PC-3 (cell line): Measurements from ENCODE around the gene NUP93. TPM values are rescaled to one million over a fixed set of nuclear protein-coding genes. Genes with fewer than 3 reads are reported as not detected.

Experiments
- ATAC-seq: fragments of 200-7000 bp; cut with Tn5 transposase; 2 replicates; pipeline ENCODE4 v1.9.1; 2020; ENCODE audit warnings: mild to moderate bottlenecking, moderate library complexity
- BruUV-seq: library from RNA; stranded (reverse); fragments of 400-500 nt; replicated peaks from 2 replicates; lab custom pipeline; 2021; lab: Mats Ljungman, UMichigan
- CTCF ChIA-PET: fragments of 300-600 bp; sonication (Branson Sonifier 250); formaldehyde crosslinking; loops from one replicate; lab custom pipeline; 2022; ENCODE audit warnings: antibody characterized with exemption; lab: Charles Lee
- POLR2A ChIA-PET: fragments of 300-600 bp; sonication (Branson Sonifier 250); formaldehyde crosslinking; loops from one replicate; lab custom pipeline; 2022; ENCODE audit warnings: antibody characterized with exemption; ENCODE audit not compliant: unreplicated experiment; lab: Charles Lee
- DNase-seq: peaks from one replicate; pipeline ENCODE4 v3.0.0-alpha.2; 2015
- H2AFZ ChIP-seq: fragments of 300-600 bp; sonication (generic); 2 replicates; pipeline ENCODE4 v1.6.0; 2016; ENCODE audit warnings: antibody characterized with exemption, low read length
- H3F3A ChIP-seq: fragments of 300-600 bp; sonication (generic); one replicate; pipeline ENCODE4 v1.6.0; 2017; ENCODE audit warnings: antibody characterized with exemption, low read length, control low read depth, mild to moderate bottlenecking; ENCODE audit not compliant: unreplicated experiment
- H3K27ac ChIP-seq: fragments of 300-600 bp; sonication (generic); 2 replicates; pipeline ENCODE4 v1.5.1; 2016; ENCODE audit warnings: mild to moderate bottlenecking, low read length
- H3K27me3 ChIP-seq: fragments of 300-600 bp; sonication (generic); 2 replicates; pipeline ENCODE4 v1.6.1; 2016; ENCODE audit warnings: low read length, mixed read lengths
- H3K36me3 ChIP-seq: fragments of 300-600 bp; sonication (generic); 2 replicates; pipeline ENCODE4 v1.6.1; 2016; ENCODE audit warnings: low read depth, mixed run types, low read length, mixed read lengths
- H3K4me1 ChIP-seq: fragments of 300-600 bp; sonication (generic); 2 replicates; pipeline ENCODE4 v1.5.1; 2016; ENCODE audit warnings: low read length; ENCODE audit not compliant: insufficient read depth
- H3K4me2 ChIP-seq: fragments of 300-600 bp; sonication (generic); 2 replicates; pipeline ENCODE4 v1.6.0; 2016; ENCODE audit warnings: low read length
- H3K4me3 ChIP-seq: fragments of 300-600 bp; sonication (generic); 2 replicates; pipeline ENCODE4 v1.5.1; 2016; ENCODE audit warnings: mild to moderate bottlenecking, low read length, mixed read lengths
- H3K79me2 ChIP-seq: fragments of 300-600 bp; sonication (generic); 2 replicates; pipeline ENCODE4 v1.6.1; 2017; ENCODE audit warnings: low read length, mixed read lengths
- H3K9ac ChIP-seq: fragments of 300-600 bp; sonication (generic); 2 replicates; pipeline ENCODE4 v1.6.0; 2016; ENCODE audit warnings: mild to moderate bottlenecking, low read length
- H3K9me2 ChIP-seq: fragments of 300-600 bp; sonication (generic); replicated peaks from 2 replicates; pipeline ENCODE4 v1.6.1; 2016; ENCODE audit warnings: mixed run types, low read length, mixed read lengths
- H3K9me3 ChIP-seq: fragments of 300-600 bp; sonication (generic); 2 replicates; pipeline ENCODE4 v1.6.1; 2016; ENCODE audit warnings: low read length, mixed read lengths
- H4K20me1 ChIP-seq: fragments of 300-600 bp; sonication (generic); 2 replicates; pipeline ENCODE4 v1.6.1; 2016; ENCODE audit warnings: low read length, mixed read lengths
- EZH2 ChIP-seq: fragments of 300-600 bp; sonication (generic); IDR thresholded peaks from one replicate; pipeline ENCODE4 v1.6.1; 2017; ENCODE audit warnings: antibody characterized with exemption, mild to moderate bottlenecking, low read length; ENCODE audit not compliant: unreplicated experiment
- EZH2phosphoT487 ChIP-seq: fragments of 300-600 bp; sonication (generic); IDR thresholded peaks from 2 replicates; pipeline ENCODE4 v1.6.1; 2018; ENCODE audit warnings: mild to moderate bottlenecking, antibody characterized with exemption, low read length, borderline replicate concordance
- intact Hi-C: fragments of 100-400 bp; cut with micrococcal nuclease; formaldehyde crosslinking; loops from 2 replicates; pipeline ENCODE4 v1.9.0; 2023
- total RNA-seq: library from RNA; depleted of rRNA; stranded (reverse); fragments of >200 nt; gene quantifications from 2 replicates; pipeline ENCODE4 v1.2.3, GENCODE V29; 2014
- TF ChIP-seq, protein P1 (sequence below): fragments of 300-600 bp; sonication (generic); conservative IDR thresholded peaks from 2 replicates; pipeline ENCODE4 v1.5.1; 2017; ENCODE audit warnings: antibody characterized with exemption, low read depth, mild to moderate bottlenecking, low read length

Gene NUP93
- total RNA-seq, 1 experiment from 2014 or later, result 98.6 TPM

DNA sequence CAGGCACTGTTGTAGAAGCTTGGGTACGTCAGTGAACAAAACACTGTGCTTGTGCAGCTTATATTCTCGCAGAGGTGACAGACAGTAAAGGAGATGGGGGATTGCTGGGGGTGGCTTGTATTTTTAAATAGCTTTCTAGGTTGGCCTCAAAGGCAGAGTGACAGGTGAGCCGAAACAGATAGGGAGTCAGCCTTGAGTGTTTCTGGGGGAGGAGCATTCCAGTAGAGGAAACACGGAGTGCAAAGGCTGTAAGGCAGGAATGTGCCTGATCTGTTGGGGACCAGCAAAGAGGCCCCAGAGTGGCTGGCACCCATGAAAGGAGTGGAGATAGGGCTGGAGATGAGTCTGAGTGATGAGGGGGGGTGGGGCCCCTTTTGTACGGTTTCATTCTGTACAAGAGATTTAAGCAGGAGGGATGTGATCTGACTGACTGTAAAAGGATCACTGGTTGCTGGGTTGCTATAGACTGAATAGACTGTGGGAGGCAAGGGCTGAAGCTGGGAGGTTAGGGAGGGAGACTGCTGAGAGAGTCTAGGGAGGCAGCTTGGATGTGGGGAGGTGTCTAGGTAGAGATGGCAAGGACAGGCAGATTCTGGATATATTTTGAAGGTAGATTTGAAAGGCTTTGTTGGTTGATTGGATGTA, 15.2 kb downstream of the NUP93 start:
- Histone ChIP-seq H3K4me3 (no peak overlapping the region), H3K9me3 (no peaks in the 10 kb centered on the region), H3F3A (no peaks in the 10 kb centered on the region), H3K4me1 (peaks cover 16% of the 10 kb centered on the region), H3K36me3 (peaks cover 12% of the 10 kb centered on the region; the same call in 1 of the 2 replicates), H2AFZ (no peak overlapping the region), H3K27ac (no peak overlapping the region), H3K27me3 (no peaks in the 10 kb centered on the region), H3K79me2 (peaks cover 89% of the 10 kb centered on the region), H4K20me1 (peaks cover 17% of the 10 kb centered on the region), H3K9me2 (no peaks in the 10 kb centered on the region), H3K4me2 (no peak overlapping the region), H3K9ac (no peak overlapping the region)
- TF ChIP-seq EZH2 (no peak), EZH2phosphoT487 (no peak)
- TF ChIP-seq, protein P1, sequence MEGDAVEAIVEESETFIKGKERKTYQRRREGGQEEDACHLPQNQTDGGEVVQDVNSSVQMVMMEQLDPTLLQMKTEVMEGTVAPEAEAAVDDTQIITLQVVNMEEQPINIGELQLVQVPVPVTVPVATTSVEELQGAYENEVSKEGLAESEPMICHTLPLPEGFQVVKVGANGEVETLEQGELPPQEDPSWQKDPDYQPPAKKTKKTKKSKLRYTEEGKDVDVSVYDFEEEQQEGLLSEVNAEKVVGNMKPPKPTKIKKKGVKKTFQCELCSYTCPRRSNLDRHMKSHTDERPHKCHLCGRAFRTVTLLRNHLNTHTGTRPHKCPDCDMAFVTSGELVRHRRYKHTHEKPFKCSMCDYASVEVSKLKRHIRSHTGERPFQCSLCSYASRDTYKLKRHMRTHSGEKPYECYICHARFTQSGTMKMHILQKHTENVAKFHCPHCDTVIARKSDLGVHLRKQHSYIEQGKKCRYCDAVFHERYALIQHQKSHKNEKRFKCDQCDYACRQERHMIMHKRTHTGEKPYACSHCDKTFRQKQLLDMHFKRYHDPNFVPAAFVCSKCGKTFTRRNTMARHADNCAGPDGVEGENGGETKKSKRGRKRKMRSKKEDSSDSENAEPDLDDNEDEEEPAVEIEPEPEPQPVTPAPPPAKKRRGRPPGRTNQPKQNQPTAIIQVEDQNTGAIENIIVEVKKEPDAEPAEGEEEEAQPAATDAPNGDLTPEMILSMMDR, result no peak
- DNase-seq (no peak), ATAC-seq (no peak)
- BruUV-seq, result no TSS peak
- POLR2A ChIA-PET, result no interaction called here
- intact Hi-C loops, result no loop called here
- CTCF ChIA-PET, result no interaction called here

DNA sequence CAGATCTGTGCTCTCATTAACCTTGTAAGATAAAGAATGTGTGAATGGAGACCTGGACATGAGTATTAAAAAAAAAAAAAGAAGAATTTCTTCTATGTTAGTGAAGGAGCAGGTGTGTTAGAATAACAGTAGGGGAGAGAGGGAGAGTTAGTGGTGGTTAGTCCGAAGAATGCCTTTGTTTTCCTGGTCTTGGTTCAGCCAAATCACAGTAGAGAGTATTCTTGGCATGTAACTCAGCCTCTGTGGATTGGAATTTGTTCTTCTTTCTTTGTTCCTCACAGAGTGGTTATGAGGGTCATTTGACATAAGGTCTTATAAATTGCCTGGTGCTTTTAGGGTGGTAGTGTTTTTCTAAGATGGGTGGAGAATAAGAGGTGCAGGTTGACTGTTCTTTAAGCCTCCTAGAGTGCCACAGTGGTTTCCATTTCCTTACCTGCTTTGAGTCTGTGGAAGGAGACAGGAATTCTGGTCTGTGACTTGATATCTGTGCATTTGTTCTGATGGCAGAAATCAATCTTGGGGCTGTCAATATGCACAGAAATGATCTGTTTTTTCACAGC, 17.6 kb downstream of the NUP93 start:
- Histone ChIP-seq H3K9me2 (no peaks in the 10 kb centered on the region), H3F3A (no peaks in the 10 kb centered on the region), H3K4me2 (no peak overlapping the region), H4K20me1 (peaks cover 17% of the 10 kb centered on the region), H3K9me3 (no peaks in the 10 kb centered on the region), H3K9ac (no peak overlapping the region), H3K36me3 (peaks cover 34% of the 10 kb centered on the region), H2AFZ (no peak overlapping the region), H3K4me1 (peaks cover 6% of the 10 kb centered on the region; the same call in 1 of the 2 replicates), H3K79me2 (peaks cover 98% of the 10 kb centered on the region), H3K27me3 (no peaks in the 10 kb centered on the region), H3K27ac (no peak overlapping the region), H3K4me3 (no peak overlapping the region)
- ATAC-seq (no peak), DNase-seq (no peak)
- TF ChIP-seq EZH2 (no peak), EZH2phosphoT487 (no peak)
- TF ChIP-seq, protein P1, result no peak
- POLR2A ChIA-PET, result no interaction called here
- no TSS peak for BruUV-seq
- CTCF ChIA-PET, result no interaction called here
- intact Hi-C loops, result no loop called here

DNA sequence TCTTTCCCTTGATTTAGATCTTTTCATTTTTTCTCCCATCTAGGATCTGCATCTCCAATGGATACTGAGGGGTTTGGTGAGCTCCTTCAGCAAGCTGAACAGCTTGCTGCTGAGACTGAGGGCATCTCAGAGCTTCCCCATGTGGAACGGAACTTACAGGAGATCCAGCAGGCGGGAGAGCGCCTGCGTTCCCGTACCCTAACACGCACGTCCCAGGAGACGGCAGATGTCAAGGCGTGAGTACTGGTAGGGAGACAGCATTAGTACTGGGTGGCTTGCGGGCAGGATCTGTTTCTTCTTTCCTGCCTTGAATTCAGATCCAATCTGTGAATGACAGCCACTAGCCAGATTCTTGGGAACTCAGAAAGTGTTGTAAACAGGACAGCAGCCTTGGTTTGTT, 18.3 kb downstream of the NUP93 start:
- Histone ChIP-seq H3K9me3 (no peaks in the 10 kb centered on the region), H2AFZ (no peak overlapping the region), H3F3A (no peaks in the 10 kb centered on the region), H3K9me2 (no peaks in the 10 kb centered on the region), H4K20me1 (peaks cover 13% of the 10 kb centered on the region), H3K4me3 (no peak overlapping the region), H3K4me2 (no peak overlapping the region), H3K27me3 (no peaks in the 10 kb centered on the region), H3K9ac (no peak overlapping the region), H3K79me2 (peaks cover 97% of the 10 kb centered on the region), H3K4me1 (peaks cover under 1% of the 10 kb centered on the region; the same call in 1 of the 2 replicates), H3K36me3 (peaks cover 40% of the 10 kb centered on the region), H3K27ac (no peak overlapping the region)
- ChIA-PET CTCF (no interaction called here), POLR2A (no interaction called here)
- BruUV-seq, result no TSS peak
- TF ChIP-seq EZH2phosphoT487 (no peak), EZH2 (no peak)
- TF ChIP-seq, protein P1, result no peak
- no peak for ATAC-seq
- intact Hi-C loops, result no loop called here
- no peak for DNase-seq
